Stimulated activated CD4-positive, alpha-beta T cell treated with anti-CD3 and anti-CD28 coated beads, Interleukin-12 subunit alpha, Interleukin-12 subunit beta, amount 100 ng/mL, for 4 hours (primary cell): ENCODE data around the gene MARCOL.

Source experiments
- DNase-seq: peaks from one replicate; pipeline ENCODE4 v3.0.0-alpha.2; 2020

Gene MARCOL, protein sequence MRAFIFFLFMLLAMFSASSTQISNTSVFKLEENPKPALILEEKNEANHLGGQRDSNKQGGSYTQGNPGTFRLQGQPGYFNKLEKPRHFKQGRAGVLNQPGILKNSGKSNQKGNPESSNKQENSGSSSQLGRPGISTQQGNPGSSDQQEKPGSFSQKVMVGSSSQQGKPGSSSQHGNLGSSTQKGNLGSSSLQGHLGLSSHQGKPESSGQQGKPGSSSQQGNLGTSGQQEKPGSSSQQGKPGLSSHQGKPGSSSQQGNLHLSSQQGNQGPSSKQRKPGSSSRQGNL

DNA sequence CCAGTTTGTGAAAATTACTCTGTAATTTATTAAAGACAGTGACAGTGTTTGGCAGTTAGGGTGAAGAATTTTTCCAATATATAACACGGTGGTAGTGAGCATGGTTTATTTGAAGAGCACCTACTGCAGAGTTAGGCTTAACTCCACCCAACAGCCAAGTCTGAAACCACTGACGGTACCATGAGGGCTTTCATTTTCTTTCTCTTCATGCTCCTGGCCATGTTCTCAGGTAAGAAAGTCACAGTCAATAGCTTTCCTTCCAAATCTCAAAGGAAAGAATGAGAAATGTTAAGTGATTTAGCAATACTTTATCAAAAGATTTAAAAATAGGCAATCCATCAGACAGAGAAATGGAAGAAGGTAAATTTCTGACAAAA is at the start of gene MARCOL:
TSS of gene MARCOL (plus strand) at position 108 of the 377 bp plus-strand sequence. CDS start at position 181, 73 bp downstream.
- DNase-seq = no peak

- DNase-seq = no peak
Observed at GRCh38 chr5:148191010-148191409, 47.3 kb upstream of the MARCOL start.

- no peak for DNase-seq
Observed at GRCh38 chr5:148193202-148193601, 45.1 kb upstream of the MARCOL start.

- DNase-seq = no peak
Observed at GRCh38 chr5:148201151-148201550, 37.2 kb upstream of the MARCOL start.

GRCh38 chr5:148202531-148203203 is 35.7 kb upstream of the MARCOL start, which contains the start of gene SPINK6:
TSS of gene SPINK6 (plus strand) at chr5:148203042. CDS start at chr5:148203097, 55 bp downstream.
- DNase-seq = no peak

GRCh38 chr5:148205044-148205806 is 33.1 kb upstream of the MARCOL start:
- no peak for DNase-seq

- DNase-seq = no peak
Observed at GRCh38 chr5:148205865-148206264, 32.5 kb upstream of the MARCOL start.

- DNase-seq = no peak
Observed at GRCh38 chr5:148206620-148207019, 31.7 kb upstream of the MARCOL start.

GRCh38 chr5:148208226-148208625 is 30.1 kb upstream of the MARCOL start:
- DNase-seq = no peak

GRCh38 chr5:148209151-148209770 is 29.1 kb upstream of the MARCOL start:
- DNase-seq = no peak

- no peak for DNase-seq
Observed at GRCh38 chr5:148214665-148215185, 23.6 kb upstream of the MARCOL start.

- DNase-seq = no peak
Observed at GRCh38 chr5:148221508-148221907, 16.8 kb upstream of the MARCOL start.

DNA sequence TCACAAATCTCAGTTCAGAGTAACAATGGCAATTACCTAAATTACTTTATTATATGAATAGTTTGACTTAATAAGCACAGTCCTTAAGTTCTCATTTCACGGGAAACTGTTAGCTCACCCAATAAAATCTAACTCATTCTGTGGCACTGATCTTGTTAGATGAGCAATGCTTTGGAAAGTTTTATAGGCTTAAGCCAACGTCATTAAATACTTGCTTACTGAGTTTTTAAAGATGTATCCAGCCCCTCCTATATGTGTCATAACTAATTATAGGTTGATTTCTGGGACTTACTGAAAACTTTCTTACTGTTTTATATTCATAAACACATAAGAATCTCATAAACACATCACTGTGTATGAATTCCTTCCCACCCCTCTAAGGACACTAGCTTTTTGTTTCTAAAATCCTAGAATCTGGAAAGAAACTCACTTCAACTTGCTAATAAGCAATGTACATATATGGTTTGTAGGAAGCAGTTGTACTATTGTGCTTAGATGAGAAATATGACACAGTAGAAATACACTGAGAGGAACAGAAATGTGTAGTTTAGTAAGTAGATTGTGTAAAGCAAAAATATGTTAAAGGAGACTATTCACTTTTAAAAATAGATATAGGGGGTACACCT is 14.1 kb upstream of the MARCOL start:
- DNase-seq = no peak

DNA sequence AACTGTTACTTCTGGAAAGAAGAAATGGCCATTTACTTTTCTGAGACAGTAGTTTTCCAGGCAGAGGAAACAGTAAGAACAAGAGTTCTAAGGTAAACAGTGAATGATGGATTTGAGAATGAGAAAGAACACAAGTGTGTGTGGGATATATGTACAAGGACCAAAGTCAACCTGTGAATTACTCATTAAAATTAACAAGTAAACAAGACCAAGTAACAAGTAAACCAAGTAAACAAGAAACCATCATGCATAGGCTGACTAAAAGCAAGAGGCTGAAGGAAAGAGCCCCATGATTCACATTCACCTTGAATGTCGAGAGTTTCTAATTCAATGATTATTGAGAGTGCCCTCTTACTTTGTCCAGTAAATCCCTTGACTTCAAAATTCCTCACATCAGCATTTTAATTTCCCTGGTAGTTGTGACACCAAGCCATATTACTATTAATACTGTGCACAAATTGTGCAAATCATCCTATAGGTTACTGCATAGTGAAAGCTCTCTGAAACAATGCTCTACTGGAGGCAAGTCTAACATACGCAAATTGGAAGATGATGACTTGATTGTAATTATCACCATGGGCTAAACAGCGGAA is 9.8 kb upstream of the MARCOL start:
- DNase-seq = no peak

DNA sequence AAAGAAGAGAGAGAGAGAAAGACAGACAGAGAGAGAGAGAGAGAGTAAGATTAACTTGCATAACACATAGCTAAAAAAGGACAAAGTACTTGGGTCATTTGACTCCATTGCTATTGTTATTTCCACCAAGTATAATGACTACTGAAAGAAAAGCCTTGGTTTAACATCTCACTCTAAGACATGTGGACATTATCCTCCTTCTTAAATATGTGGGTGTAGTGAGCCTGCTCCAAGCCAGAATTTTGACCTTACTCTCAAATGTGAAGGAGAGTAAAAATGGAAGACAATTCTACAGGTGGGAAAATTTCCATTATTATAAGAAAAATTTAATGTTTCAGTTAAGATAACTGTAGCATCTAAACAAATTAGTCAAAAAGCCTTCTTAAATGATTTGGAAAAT is 8.5 kb upstream of the MARCOL start:
- no peak for DNase-seq

DNA sequence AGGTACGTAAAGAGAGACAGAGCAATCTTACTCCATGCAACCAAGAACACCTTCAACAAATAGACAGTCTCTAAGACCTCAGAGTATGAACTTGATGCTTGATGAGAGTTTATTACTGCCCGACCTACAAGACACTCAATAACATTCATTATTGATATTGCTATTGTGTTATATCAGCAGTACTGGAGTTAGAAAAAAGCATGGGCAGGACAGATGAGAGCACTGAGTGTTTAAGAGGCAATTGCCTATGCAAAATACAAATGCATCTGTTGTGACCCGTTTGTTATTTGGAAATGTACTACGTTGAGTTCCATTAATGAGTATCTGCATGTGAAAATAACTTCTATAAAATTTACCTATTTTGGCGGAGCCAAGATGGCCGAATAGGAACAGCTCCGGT is 8.1 kb upstream of the MARCOL start:
- no peak for DNase-seq

GRCh38 chr5:148237785-148238417 is 424 bp upstream of the MARCOL start:
- no peak for DNase-seq

GRCh38 chr5:148248894-148249293 is 10.6 kb downstream of the MARCOL start:
- DNase-seq = no peak

- DNase-seq = no peak
Observed at GRCh38 chr5:148255456-148255855, 17.1 kb downstream of the MARCOL start.

DNA sequence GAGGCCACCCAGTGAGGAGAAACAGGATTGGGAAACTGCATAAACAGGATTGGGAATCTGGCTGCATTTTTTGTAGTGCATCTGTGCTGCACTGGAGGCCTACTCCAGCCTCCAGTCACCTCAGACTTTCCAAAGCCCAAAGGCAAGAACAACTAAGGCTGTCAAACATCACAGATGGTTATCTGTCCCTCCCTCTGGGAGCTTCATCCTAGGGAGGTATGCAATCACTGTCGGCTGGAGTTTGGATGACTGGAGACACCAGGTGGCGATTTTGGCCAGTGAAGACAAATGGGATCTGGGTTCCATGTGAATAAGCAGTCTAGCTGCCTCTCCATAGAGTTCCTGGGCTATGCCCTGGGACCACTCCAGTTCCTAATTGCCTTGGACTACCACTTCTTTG is 21.0 kb downstream of the MARCOL start:
- DNase-seq = no peak

DNA sequence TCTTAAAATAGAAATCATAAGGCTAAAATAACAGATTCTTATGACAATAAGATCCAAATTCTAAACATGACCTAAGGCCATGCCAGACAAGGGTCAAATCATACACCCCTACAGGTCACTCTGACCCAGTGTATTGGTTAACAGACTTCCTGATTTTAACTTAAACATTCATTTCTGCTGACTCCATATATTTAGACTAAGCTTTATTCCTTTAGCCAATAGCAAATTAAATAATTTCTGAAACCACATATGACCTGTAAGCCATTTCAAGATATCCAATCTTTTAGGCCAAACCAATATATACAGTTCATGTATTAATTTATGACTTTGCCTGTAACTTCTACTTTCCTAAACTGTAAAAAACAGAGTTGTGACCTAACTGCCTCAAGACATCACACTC is 22.9 kb downstream of the MARCOL start:
- DNase-seq = no peak

DNA sequence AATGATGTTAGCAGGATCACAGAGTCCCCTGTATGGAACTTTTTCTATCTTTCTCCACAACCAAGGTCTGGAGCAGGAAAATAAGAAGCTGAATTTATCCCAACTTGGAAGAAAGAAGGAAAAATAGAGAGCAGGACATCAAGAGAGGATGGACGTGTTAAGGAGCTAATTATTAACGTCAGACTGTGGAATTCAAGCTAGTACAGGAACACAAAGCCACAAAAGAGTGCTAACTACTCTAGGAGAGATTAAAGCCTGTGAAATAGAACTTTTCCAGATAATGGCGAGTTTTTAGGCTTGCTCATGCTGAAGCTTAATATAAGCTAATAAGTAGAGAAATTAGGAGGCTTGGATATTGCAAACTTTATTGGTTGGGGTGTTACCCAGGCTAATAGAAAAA is 29.6 kb downstream of the MARCOL start:
- DNase-seq = no peak
